Measurements from ENCODE around the gene CLASP1. TPM values are rescaled to one million over a fixed set of nuclear protein-coding genes. Genes with fewer than 3 reads are reported as not detected.

Gene CLASP1
- total and polyA plus RNA-seq, 9 donors = 40.3 to 67.9 (median 51.7) TPM

GRCh38 chr2:121588357-121588756 is 60.9 kb downstream of the CLASP1 start:
- no CpG with 5 or more reads among the region's 1 CpG for WGBS (ENCODE audit: insufficient coverage)
- no peak overlapping the region for H3K27ac ChIP-seq (ENCODE audit: low read length)
- peaks cover 8% of the 10 kb centered on the region for H3K36me3 ChIP-seq (ENCODE audit: control insufficient read depth, insufficient read depth, low read length)

DNA sequence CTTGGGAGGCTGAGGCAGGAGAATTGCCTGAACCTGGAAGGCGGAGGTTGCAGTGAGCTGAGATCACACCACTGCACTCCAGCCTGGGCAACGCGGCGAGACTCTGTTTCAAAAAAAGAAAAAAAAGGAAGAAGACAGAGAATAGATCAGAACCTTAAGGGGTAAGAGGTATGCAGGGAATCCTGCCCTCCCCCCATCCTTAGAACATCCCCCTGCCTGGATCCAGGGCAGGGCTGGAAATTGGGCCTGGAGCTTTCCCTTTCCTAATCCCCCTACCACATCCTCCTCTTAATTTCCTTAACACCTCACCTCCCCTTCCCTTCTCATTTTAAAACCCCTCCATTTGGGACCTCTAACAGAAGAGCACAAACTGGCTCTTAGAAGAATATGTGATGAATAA is 62.1 kb downstream of the CLASP1 start:
- DNase-seq = no peak
- peaks cover 3% of the 10 kb centered on the region for H3K4me1 ChIP-seq (ENCODE audit: control insufficient read depth, insufficient read depth, low read length)
- no peaks in the 10 kb centered on the region for H3K27me3 ChIP-seq (ENCODE audit: control insufficient read depth, insufficient read depth, low read length)
- no peaks in the 10 kb centered on the region for H3K9me3 ChIP-seq (replicated peaks; ENCODE audit: control insufficient read depth, low read depth, low read length)
- no peak overlapping the region for H3K27ac ChIP-seq (ENCODE audit: low read length)
- 80% methylated on average over 1 of the region's 4 CpGs for WGBS (ENCODE audit: insufficient coverage)
- no peak overlapping the region for H3K4me3 ChIP-seq (ENCODE audit: low read length)
- H3K36me3 ChIP-seq (ENCODE audit: control insufficient read depth, insufficient read depth, low read length) = peaks cover 8% of the 10 kb centered on the region

More at GRCh38 chr2:121588357-121588756, 60.9 kb downstream of the CLASP1 start:
- peaks cover 3% of the 10 kb centered on the region for H3K4me1 ChIP-seq (ENCODE audit: control insufficient read depth, insufficient read depth, low read length)
- DNase-seq = no peak
- H3K4me3 ChIP-seq (ENCODE audit: low read length) = no peak overlapping the region
- no peaks in the 10 kb centered on the region for H3K27me3 ChIP-seq (ENCODE audit: control insufficient read depth, insufficient read depth, low read length)
- H3K9me3 ChIP-seq (replicated peaks; ENCODE audit: control insufficient read depth, low read depth, low read length) = no peaks in the 10 kb centered on the region

GRCh38 chr2:121584741-121585140 is 64.5 kb downstream of the CLASP1 start:
- Histone ChIP-seq H3K4me3 (ENCODE audit: low read length) (no peak overlapping the region), H3K27me3 (ENCODE audit: control insufficient read depth, insufficient read depth, low read length) (no peaks in the 10 kb centered on the region), H3K4me1 (ENCODE audit: control insufficient read depth, insufficient read depth, low read length) (peaks cover 3% of the 10 kb centered on the region), H3K36me3 (ENCODE audit: control insufficient read depth, insufficient read depth, low read length) (peaks cover 8% of the 10 kb centered on the region), H3K27ac (ENCODE audit: low read length) (no peak overlapping the region), H3K9me3 (replicated peaks; ENCODE audit: control insufficient read depth, low read depth, low read length) (no peaks in the 10 kb centered on the region)
- WGBS (ENCODE audit: insufficient coverage) = no CpG with 5 or more reads among the region's 4 CpGs
- no peak for DNase-seq

GRCh38 chr2:121583555-121583954 is 65.7 kb downstream of the CLASP1 start:
- H3K36me3 ChIP-seq (ENCODE audit: control insufficient read depth, insufficient read depth, low read length) = peaks cover 2% of the 10 kb centered on the region
- no peak overlapping the region for H3K4me3 ChIP-seq (ENCODE audit: low read length)
- no peaks in the 10 kb centered on the region for H3K27me3 ChIP-seq (ENCODE audit: control insufficient read depth, insufficient read depth, low read length)
- H3K9me3 ChIP-seq (replicated peaks; ENCODE audit: control insufficient read depth, low read depth, low read length) = no peaks in the 10 kb centered on the region
- WGBS (ENCODE audit: insufficient coverage) = 100% methylated on average over 2 of the region's 3 CpGs
- H3K27ac ChIP-seq (ENCODE audit: low read length) = no peak overlapping the region
- DNase-seq = no peak
- H3K4me1 ChIP-seq (ENCODE audit: control insufficient read depth, insufficient read depth, low read length) = peaks cover 3% of the 10 kb centered on the region

DNA sequence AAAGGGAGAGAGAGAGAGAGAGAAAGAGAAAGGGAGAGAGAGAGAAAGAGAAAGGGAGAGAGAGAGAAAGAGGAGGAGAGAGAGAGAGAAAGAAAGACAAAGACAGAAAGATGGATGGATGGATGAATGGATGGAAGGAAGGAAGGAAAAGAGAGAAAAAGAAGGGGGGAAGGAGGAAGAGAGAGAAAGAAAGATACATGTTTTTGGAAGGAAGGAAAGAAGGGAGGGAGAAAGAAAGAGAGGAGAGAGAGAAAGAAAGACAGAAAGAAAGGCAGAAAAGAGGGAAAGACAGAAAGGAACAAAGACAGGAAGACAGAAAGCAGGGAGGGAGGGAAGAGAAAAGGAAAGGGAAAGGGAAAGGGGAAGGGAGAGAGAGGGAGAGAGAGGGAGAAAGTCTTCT is 67.0 kb downstream of the CLASP1 start:
- no peaks in the 10 kb centered on the region for H3K36me3 ChIP-seq (ENCODE audit: control insufficient read depth, insufficient read depth, low read length)
- no peak overlapping the region for H3K27ac ChIP-seq (ENCODE audit: low read length)
- no peaks in the 10 kb centered on the region for H3K27me3 ChIP-seq (ENCODE audit: control insufficient read depth, insufficient read depth, low read length)
- no peak for DNase-seq
- H3K4me1 ChIP-seq (ENCODE audit: control insufficient read depth, insufficient read depth, low read length) = peaks cover 6% of the 10 kb centered on the region
- H3K4me3 ChIP-seq (ENCODE audit: low read length) = no peak overlapping the region
- no peaks in the 10 kb centered on the region for H3K9me3 ChIP-seq (replicated peaks; ENCODE audit: control insufficient read depth, low read depth, low read length)

DNA sequence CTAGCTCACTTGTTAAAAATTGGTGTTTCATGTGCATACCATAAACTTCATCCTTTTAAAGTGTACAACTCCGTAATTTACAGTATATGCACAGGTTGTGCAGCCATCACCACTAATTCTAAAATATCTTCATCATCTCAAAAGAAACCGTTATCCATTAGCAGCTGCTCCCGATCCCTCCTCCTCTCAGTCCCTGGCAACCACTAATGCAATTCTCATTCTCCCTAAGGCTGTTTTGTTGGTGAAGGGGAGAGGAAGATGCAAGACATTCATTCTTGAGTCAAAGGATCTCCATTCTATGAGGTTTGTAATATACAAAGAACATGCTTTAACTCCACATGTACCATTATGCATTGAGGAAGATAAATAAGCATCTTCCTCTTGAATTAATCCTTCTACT is 70.0 kb downstream of the CLASP1 start:
- Histone ChIP-seq H3K4me1 (ENCODE audit: control insufficient read depth, insufficient read depth, low read length) (peaks cover 3% of the 10 kb centered on the region), H3K4me3 (ENCODE audit: low read length) (no peak overlapping the region), H3K27ac (ENCODE audit: low read length) (no peak overlapping the region), H3K36me3 (ENCODE audit: control insufficient read depth, insufficient read depth, low read length) (no peaks in the 10 kb centered on the region), H3K27me3 (ENCODE audit: control insufficient read depth, insufficient read depth, low read length) (no peaks in the 10 kb centered on the region), H3K9me3 (replicated peaks; ENCODE audit: control insufficient read depth, low read depth, low read length) (no peaks in the 10 kb centered on the region)
- 80% methylated on average over 1 of the region's 3 CpGs for WGBS (ENCODE audit: insufficient coverage)
- DNase-seq = no peak

- WGBS (ENCODE audit: insufficient coverage) = no CpG with 5 or more reads among the region's 1 CpG
- no peaks in the 10 kb centered on the region for H3K36me3 ChIP-seq (ENCODE audit: control insufficient read depth, insufficient read depth, low read length)
- peaks cover 3% of the 10 kb centered on the region for H3K4me1 ChIP-seq (ENCODE audit: control insufficient read depth, insufficient read depth, low read length)
- H3K27ac ChIP-seq (ENCODE audit: low read length) = no peak overlapping the region
- no peak overlapping the region for H3K4me3 ChIP-seq (ENCODE audit: low read length)
- DNase-seq = no peak
- no peaks in the 10 kb centered on the region for H3K9me3 ChIP-seq (replicated peaks; ENCODE audit: control insufficient read depth, low read depth, low read length)
- H3K27me3 ChIP-seq (ENCODE audit: control insufficient read depth, insufficient read depth, low read length) = no peaks in the 10 kb centered on the region
These were observed 71.9 kb downstream of the CLASP1 start for GRCh38 chr2:121577381-121577780.

- no peaks in the 10 kb centered on the region for H3K9me3 ChIP-seq (replicated peaks; ENCODE audit: control insufficient read depth, low read depth, low read length)
- no peaks in the 10 kb centered on the region for H3K27me3 ChIP-seq (ENCODE audit: control insufficient read depth, insufficient read depth, low read length)
- no peak for DNase-seq
- WGBS (ENCODE audit: insufficient coverage) = no CpG with 5 or more reads among the region's 1 CpG
- H3K27ac ChIP-seq (ENCODE audit: low read length) = no peak overlapping the region
- H3K4me3 ChIP-seq (ENCODE audit: low read length) = no peak overlapping the region
- H3K36me3 ChIP-seq (ENCODE audit: control insufficient read depth, insufficient read depth, low read length) = peaks cover 3% of the 10 kb centered on the region
- peaks cover 6% of the 10 kb centered on the region for H3K4me1 ChIP-seq (ENCODE audit: control insufficient read depth, insufficient read depth, low read length)
These were observed 73.0 kb downstream of the CLASP1 start for GRCh38 chr2:121576263-121576662.

DNA sequence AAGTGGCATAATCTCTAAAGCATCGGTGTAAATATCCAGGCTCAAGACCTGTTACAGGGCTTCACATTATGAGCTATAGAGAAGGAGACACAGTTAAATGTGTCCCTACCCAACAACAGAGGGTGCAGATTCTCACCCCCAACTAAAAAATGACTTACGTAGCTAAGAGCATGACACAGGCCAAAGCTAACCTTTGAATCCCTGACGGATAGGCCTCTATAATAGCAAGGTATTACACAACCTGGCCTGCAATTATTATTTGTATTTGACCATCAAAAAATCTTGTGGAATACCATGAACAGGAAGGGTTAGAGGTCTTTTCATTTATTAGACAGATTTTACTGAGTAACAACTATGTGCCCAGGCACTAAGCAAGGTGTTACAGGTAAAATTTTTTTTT is 73.5 kb downstream of the CLASP1 start:
- Histone ChIP-seq H3K27me3 (ENCODE audit: control insufficient read depth, insufficient read depth, low read length) (no peaks in the 10 kb centered on the region), H3K4me3 (ENCODE audit: low read length) (no peak overlapping the region), H3K27ac (ENCODE audit: low read length) (no peak overlapping the region), H3K9me3 (replicated peaks; ENCODE audit: control insufficient read depth, low read depth, low read length) (no peaks in the 10 kb centered on the region), H3K36me3 (ENCODE audit: control insufficient read depth, insufficient read depth, low read length) (peaks cover 3% of the 10 kb centered on the region), H3K4me1 (ENCODE audit: control insufficient read depth, insufficient read depth, low read length) (peaks cover 9% of the 10 kb centered on the region)
- WGBS (ENCODE audit: insufficient coverage) = no CpG with 5 or more reads among the region's 3 CpGs
- no peak for DNase-seq

DNA sequence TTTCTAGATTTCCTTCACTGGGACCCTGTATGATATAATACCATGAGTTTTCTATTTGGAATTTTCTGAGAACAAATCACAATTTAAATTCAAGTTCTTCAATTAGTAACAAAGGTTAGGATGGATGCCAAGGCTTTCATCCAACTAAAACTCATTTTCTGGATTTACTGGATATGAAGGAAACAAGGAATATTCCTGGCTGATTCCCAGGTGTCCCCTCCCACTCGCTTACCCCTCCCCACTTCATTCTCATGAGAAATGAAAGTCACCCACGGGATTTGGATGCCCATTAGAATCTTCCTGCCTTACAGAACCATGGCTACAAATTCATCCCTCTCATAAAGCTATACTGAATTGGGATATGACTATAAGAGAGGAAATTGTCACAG is 78.6 kb downstream of the CLASP1 start:
- WGBS (ENCODE audit: insufficient coverage) = no CpG with 5 or more reads among the region's 2 CpGs
- no peak overlapping the region for H3K4me3 ChIP-seq (ENCODE audit: low read length)
- DNase-seq = peak; percentile 24
- H3K27ac ChIP-seq (ENCODE audit: low read length) = peak overlapping the region; percentile 74
- H3K4me1 ChIP-seq (ENCODE audit: control insufficient read depth, insufficient read depth, low read length) = peaks cover 44% of the 10 kb centered on the region
- H3K9me3 ChIP-seq (replicated peaks; ENCODE audit: control insufficient read depth, low read depth, low read length) = no peaks in the 10 kb centered on the region
- H3K36me3 ChIP-seq (ENCODE audit: control insufficient read depth, insufficient read depth, low read length) = peaks cover 3% of the 10 kb centered on the region
- no peaks in the 10 kb centered on the region for H3K27me3 ChIP-seq (ENCODE audit: control insufficient read depth, insufficient read depth, low read length)

DNA sequence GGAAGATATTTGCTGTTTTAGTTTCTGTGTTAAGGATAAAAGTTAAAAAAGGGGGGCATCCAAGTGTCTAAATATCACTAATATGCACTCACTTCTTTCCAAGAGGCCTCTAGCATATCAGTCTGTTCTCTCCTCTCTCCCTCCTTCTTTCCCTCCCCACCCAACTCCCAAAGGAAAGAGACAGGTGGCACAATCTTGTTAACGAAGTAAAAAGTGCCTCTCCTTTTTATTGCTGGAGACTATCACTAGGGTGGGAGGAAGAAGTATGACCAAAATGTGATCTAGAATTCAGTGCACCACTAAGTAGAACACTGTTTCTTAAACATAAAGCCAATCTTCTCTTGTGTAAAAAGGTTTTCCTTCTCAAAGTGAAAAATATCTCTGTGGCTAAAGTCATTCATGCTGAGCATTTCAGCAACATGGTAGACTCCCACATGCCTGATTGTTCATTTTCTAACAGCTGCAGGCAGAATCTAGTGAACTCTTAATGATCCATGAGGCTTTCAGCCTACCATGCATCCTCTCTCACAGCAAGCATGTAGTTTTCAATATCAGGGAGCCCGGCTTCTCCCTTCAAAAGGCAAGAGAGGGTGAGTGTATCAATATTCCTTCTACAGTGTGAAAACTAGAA is 79.1 kb downstream of the CLASP1 start:
- H3K4me1 ChIP-seq (ENCODE audit: control insufficient read depth, insufficient read depth, low read length) = peaks cover 49% of the 10 kb centered on the region
- WGBS (ENCODE audit: insufficient coverage) = no CpG with 5 or more reads among the region's 2 CpGs
- H3K27me3 ChIP-seq (ENCODE audit: control insufficient read depth, insufficient read depth, low read length) = no peaks in the 10 kb centered on the region
- peak overlapping the region; percentile 74 for H3K27ac ChIP-seq (ENCODE audit: low read length)
- DNase-seq = peak; percentile 50
- H3K4me3 ChIP-seq (ENCODE audit: low read length) = no peak overlapping the region
- no peaks in the 10 kb centered on the region for H3K9me3 ChIP-seq (replicated peaks; ENCODE audit: control insufficient read depth, low read depth, low read length)
- peaks cover 3% of the 10 kb centered on the region for H3K36me3 ChIP-seq (ENCODE audit: control insufficient read depth, insufficient read depth, low read length)

Data from muscle of leg (tissue), 11 donors.